ENCODE results near the gene IGFALS. TPM values are rescaled to one million over a fixed set of nuclear protein-coding genes. Genes with fewer than 3 reads are reported as not detected.

Gene IGFALS
- total and polyA plus RNA-seq, 2 donors (not counting 3 experiments of a cell fraction or from before 2014, with no cell fraction given): not detected

- ChIA-PET CTCF (no interaction called here), POLR2A (no interaction called here)
- Histone ChIP-seq H3K9me1 (replicated peaks; ENCODE audit: control insufficient read depth, extremely low read depth, insufficient read depth, low read length) (no peaks in the 10 kb centered on the region), H3K4me3 (replicated peaks in 1 of 3; ENCODE audit: insufficient read depth in 1 of 3, low read depth in 1 of 3, low read length in 3 of 3) (no peak overlapping the region), H3K9ac (replicated peaks; ENCODE audit: extremely low read depth, insufficient read depth, low read length) (no peak overlapping the region), H2AFZ (ENCODE audit: low read depth, low read length) (no peak overlapping the region), H3K79me2 (ENCODE audit: control insufficient read depth, insufficient read depth, low read length) (peaks cover under 1% of the 10 kb centered on the region), H3K27me3 (ENCODE audit: control insufficient read depth in 2 of 2, insufficient read depth in 2 of 2, low read length in 2 of 2) (no peaks in the 10 kb centered on the region), H3K4me1 (ENCODE audit: control insufficient read depth, extremely low read depth, insufficient read depth, low read length) (peaks cover 6% of the 10 kb centered on the region), H3K4me2 (ENCODE audit: insufficient read depth, low read length) (no peak overlapping the region), H3K36me3 (ENCODE audit: control insufficient read depth in 2 of 2, extremely low read depth in 1 of 2, insufficient read depth in 2 of 2, low read length in 2 of 2) (peaks cover 5 to 46% of the 10 kb centered on the region in 2 experiments), H3K9me3 (replicated peaks; ENCODE audit: control insufficient read depth, insufficient read depth, low read length) (no peaks in the 10 kb centered on the region), H3K27ac (ENCODE audit: insufficient read depth, low read depth, low read length) (no peak overlapping the region), H4K20me1 (replicated peaks; ENCODE audit: control insufficient read depth, extremely low read depth, insufficient read depth, low read length) (no peaks in the 10 kb centered on the region)
- FAIRE-seq (no peak), DNase-seq (ENCODE audit: low read depth, low spot score) (no peak)
- intact Hi-C loops (cut with micrococcal nuclease) (no loop called here), dilution Hi-C loops (cut with MboI; ENCODE audit: extremely low pct_ligation_motif_present, low sequenced_read_pairs) (no loop called here)
- TF ChIP-seq JUN (IDR thresholded peaks at IDR 0.05; ENCODE audit: borderline replicate concordance, insufficient read depth, insufficient read length, low read depth): no peak
- TF ChIP-seq POLR2A (IDR thresholded peaks at IDR 0.05; ENCODE audit: low read depth, low read length): no peak
- no peak for TF ChIP-seq MAX (IDR thresholded peaks at IDR 0.05; ENCODE audit: insufficient read depth, insufficient read length)
- no peak for TF ChIP-seq CTCF (IDR thresholded peaks at IDR 0.05; ENCODE audit: extremely low read depth in 1 of 2, insufficient read depth in 1 of 2, low read depth in 1 of 2, low read length in 2 of 2)
- TF ChIP-seq FOS (IDR thresholded peaks at IDR 0.05; ENCODE audit: borderline replicate concordance, insufficient read depth, low read length): no peak
- TF ChIP-seq POLR2AphosphoS5 (IDR thresholded peaks at IDR 0.05; ENCODE audit: insufficient read depth, low read depth, low read length): no peak
- TF ChIP-seq MYC (IDR thresholded peaks at IDR 0.05; ENCODE audit: low read depth, low read length): no peak
- no peak for TF ChIP-seq GATA2 (IDR thresholded peaks at IDR 0.05; ENCODE audit: insufficient read depth, insufficient read length, low read depth, low read length)
- no peak for TF ChIP-seq EZH2 (IDR thresholded peaks at IDR 0.05; ENCODE audit: borderline replicate concordance, low read depth, low read length, severe bottlenecking)
- BruUV-seq (replicated peaks): no TSS peak
Observed at GRCh38 chr16:1766701-1767100, 26.8 kb downstream of the IGFALS start.

Data from endothelial cell of umbilical vein (primary cell).